GM18870 (cell line): ENCODE results near the gene SH2D1B.

Source experiments
- ATAC-seq: cut with Tn5 transposase; IDR thresholded peaks from one replicate; pipeline ENCODE4 v1.9.1; 2021; ENCODE audit warnings: moderate library complexity; ENCODE audit not compliant: unreplicated experiment

Gene SH2D1B

DNA sequence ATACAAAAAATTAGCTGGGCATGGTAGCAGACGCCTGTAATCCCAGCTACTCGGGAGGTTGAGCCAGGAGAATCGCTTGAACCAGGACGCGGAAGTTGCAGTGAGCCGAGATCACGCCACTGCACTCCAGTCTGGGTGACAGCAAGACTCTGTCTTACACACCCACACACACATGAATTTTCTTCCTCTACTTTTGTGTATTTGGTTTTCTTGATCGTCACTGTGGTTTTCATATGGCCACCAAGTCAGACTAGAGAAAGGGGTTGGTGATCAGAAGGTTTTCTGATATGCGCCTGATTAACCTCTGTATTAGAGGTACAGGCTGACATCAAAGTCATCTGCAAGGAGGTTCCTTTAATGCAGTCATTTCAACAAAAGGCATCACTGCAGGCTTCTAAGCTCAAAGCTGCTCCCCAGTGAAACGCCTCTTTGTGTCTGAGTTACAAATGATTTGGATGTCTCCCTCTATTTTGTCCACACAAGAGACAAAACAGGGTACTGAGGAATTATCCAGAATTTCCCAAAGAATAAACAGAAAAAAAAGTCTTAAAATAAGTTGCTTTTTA is 11.1 kb downstream of the SH2D1B start:
- no peak for ATAC-seq

GRCh38 chr1:162398999-162399580 is 12.8 kb downstream of the SH2D1B start:
- ATAC-seq: no peak

GRCh38 chr1:162397943-162398560 is 13.9 kb downstream of the SH2D1B start:
- ATAC-seq: no peak

- no peak for ATAC-seq
Observed at GRCh38 chr1:162397039-162397448, 14.9 kb downstream of the SH2D1B start.

DNA sequence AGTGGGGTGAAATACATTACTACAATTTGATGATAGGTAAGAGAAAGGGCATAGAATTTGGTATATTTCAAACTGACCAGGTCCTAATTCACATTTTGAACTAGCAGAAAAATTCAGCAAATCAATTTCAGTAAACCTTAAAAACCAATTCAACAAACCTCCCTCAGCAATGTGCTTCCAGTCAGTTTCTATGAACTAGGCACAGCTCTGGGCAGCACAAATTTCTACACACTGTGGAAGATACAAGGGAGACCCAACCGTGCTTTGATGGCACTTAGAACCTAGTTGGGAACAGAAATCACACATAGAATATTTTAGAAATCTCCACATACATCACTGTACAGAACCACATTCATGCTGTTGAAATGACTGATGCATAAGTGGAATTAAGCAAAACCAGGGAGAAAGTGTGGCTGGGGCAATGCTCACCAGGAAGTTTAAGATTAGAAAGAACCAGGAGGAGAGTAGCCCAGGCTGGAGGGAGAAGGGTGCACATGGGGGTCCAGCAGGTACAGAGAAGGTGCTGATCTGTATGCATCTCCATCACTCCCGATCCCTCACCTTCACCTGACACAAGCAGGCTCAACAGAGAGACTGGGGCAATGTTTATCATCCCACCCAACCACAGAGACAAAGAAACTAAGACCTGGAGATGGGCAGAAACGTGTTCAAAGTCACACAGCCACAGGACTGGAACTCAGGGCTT is 15.6 kb downstream of the SH2D1B start:
- ATAC-seq: no peak

DNA sequence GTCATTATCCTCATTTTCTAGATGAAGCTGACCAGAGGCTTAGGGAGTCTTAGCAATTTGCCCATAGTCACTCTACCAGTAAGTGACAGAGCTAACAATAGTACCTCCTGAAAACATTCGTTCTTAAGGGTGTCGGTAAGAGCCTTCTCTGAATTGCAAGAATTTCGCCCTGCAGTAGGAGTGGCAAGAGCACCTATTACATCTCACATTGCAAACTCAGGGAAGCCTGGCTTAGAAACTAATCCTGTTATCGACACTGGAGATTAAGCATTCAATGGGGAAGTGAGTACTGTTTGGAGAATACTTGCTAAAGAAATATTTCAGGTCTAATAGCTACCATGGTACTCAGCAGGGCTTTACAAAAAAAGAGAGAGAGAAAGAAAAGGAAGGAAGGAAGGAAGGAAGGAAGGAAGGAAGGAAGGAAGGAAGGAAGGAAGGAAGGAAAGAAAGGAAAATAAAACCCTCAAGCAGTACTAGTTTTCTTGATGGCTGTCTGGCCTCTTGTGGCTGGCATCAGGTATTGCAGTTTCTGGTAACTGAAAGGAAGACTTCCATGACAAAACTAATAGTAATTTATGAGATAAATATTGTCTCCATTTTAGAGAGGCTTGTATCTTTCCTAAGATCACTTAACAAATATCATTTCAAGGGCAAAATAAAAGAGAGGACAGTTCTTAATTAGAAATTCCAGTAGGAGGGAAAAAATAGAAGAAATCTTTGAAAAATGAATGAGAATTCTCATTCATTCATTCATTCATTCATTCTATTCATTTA is 20.0 kb downstream of the SH2D1B start:
- ATAC-seq: no peak

- no peak for ATAC-seq
Observed at GRCh38 chr1:162390396-162391185, 21.3 kb downstream of the SH2D1B start.

DNA sequence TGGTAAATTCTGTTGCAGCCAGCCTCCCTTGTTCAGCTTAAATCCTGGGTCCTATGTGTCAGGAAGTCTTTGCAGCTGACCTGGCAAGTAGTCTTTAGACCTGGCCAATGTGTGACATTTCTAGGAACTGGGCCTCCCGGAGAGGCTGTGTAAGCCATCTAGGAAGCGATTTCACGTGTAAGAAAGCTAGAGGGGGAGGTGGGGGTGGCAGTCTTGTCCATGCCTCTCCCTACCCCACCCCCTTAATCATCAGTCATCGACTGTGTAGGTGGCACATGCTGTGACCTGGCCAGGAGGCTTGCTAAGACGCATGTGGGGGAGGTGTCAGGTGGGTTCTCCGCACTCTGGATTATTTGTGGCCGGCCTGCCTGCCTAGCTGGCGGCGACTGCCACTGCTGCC is 22.0 kb downstream of the SH2D1B start:
- no peak for ATAC-seq

GRCh38 chr1:162389021-162389818 is 22.7 kb downstream of the SH2D1B start:
- ATAC-seq: no peak

GRCh38 chr1:162388615-162389014 is 23.3 kb downstream of the SH2D1B start:
- ATAC-seq: no peak

DNA sequence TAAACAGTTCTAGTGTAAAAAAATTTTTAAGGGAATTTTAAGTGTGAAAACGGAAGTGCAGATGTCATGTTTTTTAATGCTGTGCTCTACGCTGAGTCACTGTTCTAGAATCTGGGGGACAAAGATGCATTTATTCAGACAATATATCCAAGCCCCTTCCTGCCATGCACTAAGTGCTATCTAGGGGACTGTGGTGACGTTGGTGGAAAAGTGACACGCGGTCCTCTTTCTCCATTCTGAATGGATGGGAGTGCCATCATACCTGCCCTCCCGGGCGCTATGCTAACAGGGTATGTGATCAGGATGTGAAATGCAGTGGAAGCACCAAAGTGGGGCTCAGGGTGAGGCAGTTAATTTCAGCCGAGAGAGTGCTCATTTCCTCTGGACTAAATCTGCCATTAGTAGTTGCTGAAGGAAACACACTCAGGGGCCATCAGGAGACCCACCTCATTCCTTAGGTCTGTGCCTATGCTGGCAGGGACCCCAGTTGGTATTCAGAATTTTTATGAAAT is 23.8 kb downstream of the SH2D1B start:
- ATAC-seq: no peak

DNA sequence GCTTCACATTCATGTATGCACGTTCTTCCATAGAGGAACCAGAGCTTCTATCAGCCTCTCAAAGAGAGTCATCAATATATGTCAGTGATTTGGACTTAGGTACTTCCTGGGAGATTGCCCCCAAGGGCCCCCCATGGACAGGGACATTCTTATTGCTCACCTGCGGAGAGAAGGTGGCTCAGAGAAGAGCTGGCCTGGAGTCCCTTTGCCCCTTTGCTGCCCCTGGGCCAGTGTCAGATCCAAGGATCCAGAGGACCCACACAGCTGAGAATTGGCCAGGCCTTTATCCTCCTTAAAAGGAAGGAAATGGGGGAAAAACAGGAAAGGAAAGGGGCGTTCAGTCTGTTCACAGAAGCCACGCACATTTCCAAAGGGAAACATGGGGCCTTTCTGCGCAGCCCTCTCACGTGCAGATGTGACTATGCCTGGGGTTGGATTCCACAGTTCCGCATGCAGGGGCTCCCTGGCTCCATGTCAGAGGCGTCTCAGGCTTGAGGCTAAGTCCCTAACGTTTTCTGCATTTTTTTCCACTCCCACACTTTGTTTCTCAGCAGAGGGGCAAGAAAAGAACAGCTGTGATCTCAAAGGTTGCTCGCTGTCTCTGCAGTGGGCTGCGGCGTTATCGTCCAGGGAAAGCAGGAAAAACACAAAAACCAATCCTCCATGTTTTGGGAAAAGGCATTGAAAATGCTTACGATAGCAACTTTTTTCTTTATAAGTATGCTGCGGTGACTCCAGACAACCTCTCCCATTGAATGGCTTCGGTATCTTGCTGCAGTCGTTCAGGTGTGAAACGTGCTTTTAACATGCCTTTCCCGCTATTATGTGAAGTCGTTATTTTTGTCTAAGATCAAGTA is 24.5 kb downstream of the SH2D1B start:
- ATAC-seq: no peak

DNA sequence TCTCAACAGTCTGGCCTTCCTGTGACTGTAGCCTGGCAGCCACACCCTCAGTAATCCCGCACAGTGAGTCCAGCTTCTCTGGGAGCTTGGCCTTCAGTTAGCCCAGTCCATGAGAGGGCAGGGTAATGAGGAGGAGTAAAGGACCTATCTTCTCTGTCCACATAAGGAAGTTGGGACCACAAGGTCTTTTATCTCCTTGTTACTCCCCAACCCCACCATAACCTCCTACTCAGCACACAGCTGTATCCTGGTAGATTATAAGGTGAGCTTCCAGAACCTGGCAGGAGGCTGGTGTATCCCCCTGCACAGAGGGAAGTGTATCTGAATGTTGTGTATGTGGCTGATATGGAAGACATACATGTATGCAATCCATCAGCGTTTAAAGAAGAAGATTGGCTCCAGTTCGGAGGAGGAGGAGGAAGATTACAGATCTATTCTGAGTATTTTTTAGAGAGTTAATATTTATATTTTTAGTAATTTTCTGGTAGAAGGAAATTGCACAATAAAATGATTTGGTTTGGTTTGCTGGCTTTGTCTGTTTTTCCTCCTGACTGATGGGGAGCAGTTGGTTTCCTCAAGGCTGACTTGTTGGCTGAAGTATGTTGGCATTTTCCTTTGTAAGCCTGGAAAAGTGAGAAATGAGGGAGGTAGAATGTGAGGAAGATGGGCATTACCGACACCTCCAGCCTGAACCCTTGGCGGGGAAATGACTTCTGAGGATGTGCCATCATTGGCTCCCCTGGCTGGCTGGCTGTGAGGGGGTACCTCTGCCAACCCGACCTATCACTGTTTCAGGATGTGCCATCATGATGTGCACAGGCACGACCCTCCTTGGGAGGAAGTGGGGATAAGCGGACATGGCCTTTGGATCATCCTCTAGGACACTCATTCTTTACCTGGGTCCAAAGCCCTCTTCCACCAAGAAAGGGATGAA is 25.4 kb downstream of the SH2D1B start:
- no peak for ATAC-seq

DNA sequence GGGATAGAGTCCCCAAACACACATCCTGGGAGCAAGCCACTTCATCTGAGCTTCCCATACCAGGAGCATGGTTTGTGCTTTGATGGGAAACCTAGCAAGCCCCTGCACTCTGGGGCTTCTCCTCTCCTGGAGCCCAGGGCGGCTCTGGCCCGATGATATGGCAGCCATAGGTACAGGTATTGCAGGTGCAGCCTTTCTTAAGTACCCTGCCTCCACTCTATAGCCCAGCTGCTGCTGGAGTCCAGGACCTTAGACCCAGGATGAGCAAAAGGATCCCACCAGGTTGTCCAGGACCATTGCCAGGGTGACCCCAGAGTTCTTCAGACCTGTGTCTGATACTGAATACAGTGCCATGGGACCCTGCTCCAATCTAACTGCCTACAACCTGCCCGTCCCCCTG is 26.2 kb downstream of the SH2D1B start:
- ATAC-seq: no peak

DNA sequence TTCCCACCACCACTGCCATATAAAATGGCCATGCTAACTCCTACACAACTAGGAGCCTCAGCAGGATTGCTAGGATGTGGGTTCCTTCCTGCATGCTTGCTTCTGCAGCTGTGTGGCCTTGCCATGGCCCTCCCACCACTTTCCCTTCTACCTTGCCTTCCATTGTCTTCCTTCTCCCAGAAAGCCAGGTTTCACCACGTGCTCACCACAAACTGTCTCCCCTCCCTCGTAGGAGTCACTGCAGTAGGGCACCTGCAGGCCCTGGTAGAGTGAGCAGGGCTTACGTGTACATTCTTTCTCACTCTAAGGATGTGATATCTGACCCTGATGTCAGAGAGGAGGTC is 26.7 kb downstream of the SH2D1B start:
- ATAC-seq: no peak

DNA sequence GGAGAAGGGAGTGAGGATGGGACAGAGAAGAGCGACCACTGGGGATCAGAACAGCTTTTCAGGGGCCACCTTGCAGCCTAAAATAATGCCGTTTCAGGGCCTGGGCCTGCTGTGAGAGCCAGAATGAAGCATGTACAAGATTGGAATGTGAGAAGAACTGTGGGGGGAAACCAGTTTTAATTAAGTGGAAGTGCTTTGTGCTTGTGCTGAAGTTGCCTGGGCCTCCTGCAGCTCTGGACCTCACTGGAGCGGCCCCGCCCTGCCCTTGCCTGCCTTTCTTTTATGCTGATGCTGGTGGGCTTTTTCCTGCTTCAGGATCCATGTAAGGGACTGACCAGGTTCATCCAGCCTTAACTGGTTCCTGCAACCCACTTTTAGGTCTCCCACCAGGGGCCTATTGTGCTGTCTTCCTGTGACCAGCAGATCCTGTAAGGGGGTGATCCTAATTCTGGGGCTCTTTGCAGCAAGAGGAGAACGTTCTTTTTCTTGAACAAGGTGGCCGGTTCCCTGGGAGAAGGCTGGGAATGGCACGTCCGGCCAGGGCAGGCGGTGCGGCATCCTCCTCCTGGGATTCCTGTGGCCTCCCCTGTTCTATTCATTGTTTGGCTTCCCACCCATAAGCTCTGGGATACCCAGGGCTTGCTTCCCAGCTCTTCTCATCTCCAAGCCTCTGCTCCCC is 27.2 kb downstream of the SH2D1B start:
- no peak for ATAC-seq

GRCh38 chr1:162384116-162384515 is 27.8 kb downstream of the SH2D1B start:
- no peak for ATAC-seq
